Trophoblast cell (in vitro differentiated cells and primary cell): Measurements from ENCODE around the gene ADIRF.
"Not testable (repeated sequence)": the region's sequence is repeated elsewhere in the genome, so short reads cannot be mapped to it uniquely, and the experiment has no call there.

ENCODE experiments used
- DNase-seq, 2 donors: peaks; one replicate each; pipeline ENCODE4 v3.0.0-alpha.2; 2016
- H2AFZ ChIP-seq: 2 replicates; pipeline ENCODE4 v1.6.1; 2013; ENCODE audit warnings: low read length, moderate library complexity, mild to moderate bottlenecking; ENCODE audit not compliant: insufficient read depth, poor library complexity
- H2AK5ac ChIP-seq: 2 replicates; pipeline ENCODE4 v1.6.1; 2013; ENCODE audit warnings: mild to moderate bottlenecking, low read length
- H2BK120ac ChIP-seq: 2 replicates; pipeline ENCODE4 v1.6.1; 2013; ENCODE audit warnings: low read length, mild to moderate bottlenecking, moderate library complexity; ENCODE audit not compliant: insufficient read depth, poor library complexity
- H2BK12ac ChIP-seq: 2 replicates; pipeline ENCODE4 v1.6.1; 2013; ENCODE audit warnings: mild to moderate bottlenecking, low read length, moderate library complexity
- H2BK5ac ChIP-seq: 2 replicates; pipeline ENCODE4 v1.6.1; 2013; ENCODE audit warnings: low read length, low read depth, moderate library complexity, mild to moderate bottlenecking; ENCODE audit not compliant: poor library complexity
- H3K14ac ChIP-seq: 2 replicates; pipeline ENCODE4 v1.6.1; 2013; ENCODE audit warnings: mild to moderate bottlenecking, low read length
- H3K18ac ChIP-seq: 2 replicates; pipeline ENCODE4 v1.6.1; 2013; ENCODE audit warnings: mild to moderate bottlenecking, low read length
- H3K23ac ChIP-seq: 2 replicates; pipeline ENCODE4 v1.6.1; 2013; ENCODE audit warnings: low read length
- H3K27ac ChIP-seq: 2 replicates; pipeline ENCODE4 v1.5.1; 2013; ENCODE audit warnings: low read depth, mild to moderate bottlenecking, inconsistent platforms, low read length, moderate library complexity
- H3K27me3 ChIP-seq: 2 replicates; pipeline ENCODE4 v1.6.1; 2013; ENCODE audit warnings: inconsistent platforms, mild to moderate bottlenecking, low read length, moderate library complexity; ENCODE audit not compliant: insufficient read depth
- H3K36me3 ChIP-seq, 2 experiments: 1 replicate in 1 of 2; 2 replicates in 1 of 2; pipeline ENCODE4 v1.6.1; 2013; ENCODE audit warnings: low read length in 2 of 2, mild to moderate bottlenecking in 2 of 2, moderate library complexity in 1 of 2; ENCODE audit not compliant: insufficient read depth in 2 of 2, control insufficient read depth in 1 of 2
- H3K4ac ChIP-seq: 2 replicates; pipeline ENCODE4 v1.6.1; 2013; ENCODE audit warnings: low read depth, mild to moderate bottlenecking, low read length, moderate library complexity
- H3K4me1 ChIP-seq, 2 experiments: 1 replicate in 1 of 2; 2 replicates in 1 of 2; pipeline ENCODE4 v1.6.1; 2013; ENCODE audit warnings: low read length in 2 of 2, mild to moderate bottlenecking in 2 of 2, moderate library complexity in 1 of 2; ENCODE audit not compliant: insufficient read depth in 2 of 2, control insufficient read depth in 1 of 2
- H3K4me2 ChIP-seq: 2 replicates; pipeline ENCODE4 v1.6.1; 2013; ENCODE audit warnings: inconsistent platforms, mild to moderate bottlenecking, low read length, moderate library complexity
- H3K4me3 ChIP-seq: 2 replicates; pipeline ENCODE4 v1.5.1; 2013; ENCODE audit warnings: mild to moderate bottlenecking, low read depth, low read length, inconsistent platforms
- H3K79me1 ChIP-seq: one replicate; pipeline ENCODE4 v1.6.1; 2013; ENCODE audit warnings: low read length
- H3K79me2 ChIP-seq: 2 replicates; pipeline ENCODE4 v1.6.1; 2013; ENCODE audit warnings: low read length, mild to moderate bottlenecking; ENCODE audit not compliant: control insufficient read depth, insufficient read depth, poor library complexity
- H3K9ac ChIP-seq: 2 replicates; pipeline ENCODE4 v1.6.1; 2013; ENCODE audit warnings: mild to moderate bottlenecking, low read length
- H3K9me3 ChIP-seq: 2 replicates; pipeline ENCODE4 v1.6.1; 2013; ENCODE audit warnings: low read depth, mild to moderate bottlenecking, control low read depth, inconsistent platforms, low read length; ENCODE audit not compliant: insufficient read depth
- H4K12ac ChIP-seq: 2 replicates; pipeline ENCODE4 v1.6.1; 2013; ENCODE audit warnings: low read depth, mild to moderate bottlenecking, low read length, moderate library complexity
- H4K8ac ChIP-seq: 2 replicates; pipeline ENCODE4 v1.6.1; 2013; ENCODE audit warnings: low read depth, mild to moderate bottlenecking, low read length, moderate library complexity
- H4K91ac ChIP-seq: one replicate; pipeline ENCODE4 v1.6.1; 2013; ENCODE audit warnings: low read depth, mild to moderate bottlenecking, low read length, moderate library complexity
- WGBS: extraction: QIAGEN DNeasy Blood & Tissue Kit; methylation state at CpG from one replicate; pipeline ENCODE4 v1.1.7; 2013; ENCODE audit warnings: missing lambda C conversion rate; ENCODE audit not compliant: insufficient read length, insufficient coverage; ENCODE audit errors: extremely low coverage; 5-methylcytosine and 5-hydroxymethylcytosine counted together

ADIRF gene

DNA sequence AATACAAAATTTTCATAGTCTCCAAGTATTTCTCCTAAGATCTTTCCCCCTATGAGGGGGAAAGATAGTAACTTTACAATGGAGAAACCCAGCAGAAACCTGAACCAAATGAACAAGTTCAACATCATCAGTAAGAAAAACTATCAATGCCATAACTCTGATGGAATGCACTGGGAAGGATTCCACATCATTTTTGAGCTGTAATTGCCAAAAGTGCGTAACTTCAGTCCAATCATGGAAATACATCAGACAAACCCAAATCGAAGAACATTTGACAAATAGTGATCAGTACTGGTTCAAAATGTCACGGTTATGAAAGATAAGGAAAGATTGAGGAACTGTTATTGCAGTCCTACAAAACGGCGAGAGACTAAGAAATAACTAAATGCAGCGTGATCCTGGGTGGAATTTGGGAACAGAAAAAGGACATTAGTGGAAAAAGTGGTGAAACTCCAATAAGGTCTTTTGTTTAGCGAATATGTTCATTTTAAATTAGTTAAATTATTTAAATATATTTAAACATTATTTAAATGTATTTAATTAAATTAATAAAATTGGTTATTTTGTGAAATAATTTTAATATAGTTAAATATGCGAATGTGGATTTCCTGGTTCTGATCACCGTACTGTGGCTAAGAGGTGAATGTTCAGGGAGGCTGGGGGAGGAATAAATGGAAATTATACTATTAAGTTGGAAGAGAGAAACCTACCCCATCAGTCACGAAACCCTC is 46.9 kb downstream of the ADIRF start:
- not testable (repeated sequence) for H3K9ac ChIP-seq, H4K91ac ChIP-seq, H3K79me1 ChIP-seq, H3K27ac ChIP-seq, H3K14ac ChIP-seq, H2BK12ac ChIP-seq, H4K12ac ChIP-seq, H3K23ac ChIP-seq, H2BK5ac ChIP-seq, H3K36me3 ChIP-seq, H3K79me2 ChIP-seq, H3K4me1 ChIP-seq, H3K4me3 ChIP-seq, H3K27me3 ChIP-seq, H3K9me3 ChIP-seq, H2BK120ac ChIP-seq, H3K18ac ChIP-seq, H3K4ac ChIP-seq, H2AK5ac ChIP-seq, H4K8ac ChIP-seq, H3K4me2 ChIP-seq, H2AFZ ChIP-seq
- no CpG with 5 or more reads among the region's 10 CpGs for WGBS
- DNase-seq = peak in 1 of 2 donors; percentile 46

DNA sequence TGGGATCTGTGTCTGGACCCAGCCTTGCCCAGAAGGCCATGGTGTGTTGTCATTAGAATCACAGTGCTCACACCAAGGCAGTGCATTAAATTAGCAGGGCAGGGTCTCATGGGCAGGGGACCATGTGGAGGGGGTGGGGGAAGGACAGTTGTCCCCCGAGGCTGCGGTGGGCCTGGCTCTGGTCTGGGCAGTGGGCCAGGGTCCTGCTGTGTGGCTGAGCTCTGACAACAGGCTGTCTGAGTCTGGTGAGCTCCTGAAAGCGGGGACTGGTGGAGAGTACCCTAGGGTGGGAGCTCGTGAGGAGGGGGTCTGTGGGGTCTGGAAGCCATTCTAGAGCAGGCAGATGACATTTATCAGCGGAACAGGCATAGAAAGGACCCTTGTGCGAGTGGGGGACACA is 49.8 kb downstream of the ADIRF start:
- H2AFZ ChIP-seq, DNase-seq, H3K9me3 ChIP-seq, H2BK12ac ChIP-seq, H2BK5ac ChIP-seq, H3K27me3 ChIP-seq, H3K36me3 ChIP-seq, H3K23ac ChIP-seq, H2AK5ac ChIP-seq, H3K79me2 ChIP-seq, H3K79me1 ChIP-seq, H3K4me2 ChIP-seq, H3K4me3 ChIP-seq, H4K8ac ChIP-seq, H3K14ac ChIP-seq, H3K4ac ChIP-seq, H4K12ac ChIP-seq, H4K91ac ChIP-seq, H3K27ac ChIP-seq, H3K18ac ChIP-seq, H2BK120ac ChIP-seq, H3K9ac ChIP-seq, H3K4me1 ChIP-seq: not testable (repeated sequence)
- WGBS = no CpG with 5 or more reads among the region's 6 CpGs

DNA sequence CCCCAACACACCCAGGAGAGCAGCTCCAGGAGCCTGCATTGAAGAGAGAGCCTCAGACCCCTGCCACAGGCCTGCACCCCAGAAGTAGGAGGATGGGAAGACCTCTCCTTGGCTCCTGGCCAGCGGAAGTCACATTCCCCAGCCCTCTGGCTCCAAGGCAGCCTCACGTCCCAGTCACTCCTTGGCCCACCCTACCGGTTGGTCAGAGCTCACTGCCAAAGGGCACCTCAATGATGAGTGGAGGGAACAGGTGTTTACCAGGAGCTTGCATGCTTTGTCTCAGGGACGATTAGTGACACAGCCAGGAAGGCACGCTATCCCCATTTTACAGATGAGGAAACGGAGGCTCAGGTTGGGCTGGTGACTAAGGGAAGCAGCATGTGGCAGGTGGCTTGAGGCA is 50.8 kb downstream of the ADIRF start:
- not testable (repeated sequence) for H3K4ac ChIP-seq, H3K27ac ChIP-seq, H3K79me1 ChIP-seq, H3K14ac ChIP-seq, H3K4me3 ChIP-seq, H3K9me3 ChIP-seq, H4K91ac ChIP-seq, H2AFZ ChIP-seq, H4K12ac ChIP-seq, H2BK12ac ChIP-seq, H3K23ac ChIP-seq, H2BK5ac ChIP-seq, H2BK120ac ChIP-seq, H3K4me2 ChIP-seq, H4K8ac ChIP-seq, H3K4me1 ChIP-seq, H3K79me2 ChIP-seq, H3K27me3 ChIP-seq, H3K9ac ChIP-seq, H2AK5ac ChIP-seq, H3K36me3 ChIP-seq, H3K18ac ChIP-seq
- whole genome bisulfite sequencing = no CpG with 5 or more reads among the region's 6 CpGs
- peak; percentile 46 to 53 for DNase-seq

DNA sequence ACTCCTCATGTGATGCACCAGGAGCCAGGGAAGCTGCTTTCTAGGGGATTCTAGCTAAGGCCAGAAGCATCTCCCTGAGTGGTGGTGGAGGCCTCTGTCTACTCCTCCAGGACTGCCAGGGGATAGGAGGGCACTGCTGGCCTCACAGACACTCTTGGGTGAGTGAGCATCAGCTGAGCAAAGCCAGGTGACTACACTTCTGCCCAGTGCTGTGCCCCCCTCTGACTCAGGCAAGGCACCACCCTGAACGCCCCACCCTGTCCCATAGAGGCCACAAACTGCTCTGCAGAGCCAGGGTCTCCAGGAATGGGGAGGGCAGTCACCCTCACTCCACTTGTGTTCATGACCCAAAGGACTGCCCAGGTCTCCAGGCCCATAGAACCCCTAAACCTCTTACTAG is 51.2 kb downstream of the ADIRF start:
- not testable (repeated sequence) for H4K12ac ChIP-seq, H3K14ac ChIP-seq, H3K9ac ChIP-seq, H3K79me1 ChIP-seq, H3K4me2 ChIP-seq, H3K27ac ChIP-seq, H3K4me3 ChIP-seq, H2BK12ac ChIP-seq, H3K79me2 ChIP-seq, H3K4ac ChIP-seq, H2BK120ac ChIP-seq, H3K18ac ChIP-seq, H3K36me3 ChIP-seq, H3K27me3 ChIP-seq, H2AK5ac ChIP-seq, H4K8ac ChIP-seq, H4K91ac ChIP-seq, H3K9me3 ChIP-seq, H2BK5ac ChIP-seq, H3K23ac ChIP-seq, H3K4me1 ChIP-seq, H2AFZ ChIP-seq
- no CpG with 5 or more reads among the region's 1 CpG for WGBS
- peak in 1 of 2 donors; percentile 11 for DNase-seq
